Stimulated activated effector memory CD8-positive, alpha-beta T cell treated with anti-CD3 and anti-CD28 coated beads, Interleukin-12 subunit alpha, Interleukin-12 subunit beta, amount 100 ng/mL, for 72 hours (primary cell): ENCODE measurements around the gene ERG.

Experiments
- ATAC-seq: fragments of 150-1000 bp; cut with Tn5 transposase; 2 replicates; pipeline ENCODE4 v1.10.0; 2021
- DNase-seq, 2 donors: peaks; one replicate each; pipeline ENCODE4 v3.0.0; 2021 to 2022; ENCODE audit warnings: low spot score in 2 of 2
- H3K27ac Mint-ChIP-seq: one replicate; pipeline ENCODE4 v1.8.0; 2022; ENCODE audit warnings: mild to moderate bottlenecking, mixed read lengths
- H3K36me3 Mint-ChIP-seq: one replicate; pipeline ENCODE4 v1.8.0; 2022; ENCODE audit warnings: mild to moderate bottlenecking, mixed read lengths
- H3K4me1 Mint-ChIP-seq: one replicate; pipeline ENCODE4 v1.8.0; 2022; ENCODE audit warnings: mixed read lengths
- H3K4me3 Mint-ChIP-seq: one replicate; pipeline ENCODE4 v1.8.0; 2022; ENCODE audit warnings: mild to moderate bottlenecking, mixed read lengths
- H3K9me3 Mint-ChIP-seq: one replicate; pipeline ENCODE4 v1.8.0; 2022; ENCODE audit warnings: mixed read lengths

ERG gene

DNA sequence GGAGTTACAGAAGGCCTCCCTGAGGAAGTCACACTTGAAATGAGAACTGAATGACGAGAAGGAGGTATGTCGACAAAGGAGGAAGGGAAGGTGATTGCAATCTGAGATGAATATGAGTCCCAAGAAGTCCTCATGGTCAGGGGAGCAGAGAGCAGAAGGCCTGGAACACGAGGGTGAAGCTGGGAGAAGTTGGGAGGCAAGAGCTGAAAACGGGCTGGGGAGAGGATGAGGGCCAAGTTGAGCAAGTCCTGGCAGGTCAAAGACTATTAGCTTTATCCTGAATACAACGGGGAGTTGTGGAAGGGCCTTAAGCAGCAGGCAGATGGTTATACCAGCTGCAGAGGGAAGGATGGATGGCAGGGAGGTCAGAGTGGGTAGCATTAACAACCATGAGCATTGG is 152.0 kb downstream of the ERG start:
- DNase-seq, result no peak
- no peaks in the 10 kb centered on the region for H3K4me1 Mint-ChIP-seq
- no peak overlapping the region for H3K4me3 Mint-ChIP-seq
- no peaks in the 10 kb centered on the region for H3K36me3 Mint-ChIP-seq
- no peak overlapping the region for H3K27ac Mint-ChIP-seq
- H3K9me3 Mint-ChIP-seq, result no peaks in the 10 kb centered on the region
- ATAC-seq, result no peak

GRCh38 chr21:38343691-38344090 is 154.6 kb downstream of the ERG start:
- ATAC-seq (no peak), DNase-seq (no peak)
- Mint-ChIP-seq H3K4me1 (no peaks in the 10 kb centered on the region), H3K9me3 (no peaks in the 10 kb centered on the region), H3K4me3 (no peak overlapping the region), H3K36me3 (no peaks in the 10 kb centered on the region), H3K27ac (no peak overlapping the region)

- Mint-ChIP-seq H3K36me3 (no peaks in the 10 kb centered on the region), H3K4me3 (no peak overlapping the region), H3K4me1 (no peaks in the 10 kb centered on the region), H3K9me3 (no peaks in the 10 kb centered on the region), H3K27ac (no peak overlapping the region)
- DNase-seq (no peak), ATAC-seq (no peak)
These were observed 155.5 kb downstream of the ERG start for GRCh38 chr21:38342739-38343138.

DNA sequence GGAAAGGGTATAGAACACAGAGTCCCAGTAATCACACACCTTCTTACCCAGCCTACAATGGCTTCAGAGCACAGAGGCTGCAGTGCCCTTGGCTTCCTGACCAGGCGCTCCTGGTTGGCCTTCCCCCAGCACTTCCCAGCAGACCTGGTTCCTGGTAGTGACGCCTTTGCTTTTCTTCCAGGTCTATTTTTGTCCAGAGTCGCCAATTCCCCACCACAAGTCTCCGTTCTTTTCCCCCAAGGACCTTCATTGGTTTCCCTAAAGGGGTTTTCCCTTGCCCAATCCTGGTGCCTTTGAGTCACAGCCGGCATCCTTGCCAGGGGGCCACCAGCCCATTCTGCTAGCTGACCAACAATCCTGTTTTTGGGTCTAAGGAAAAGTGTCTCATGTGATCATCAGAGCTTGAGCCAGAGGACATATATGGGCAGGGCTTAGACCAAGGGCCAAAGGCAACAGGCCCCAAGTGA is 156.7 kb downstream of the ERG start:
- Mint-ChIP-seq H3K27ac (no peak overlapping the region), H3K4me1 (no peaks in the 10 kb centered on the region), H3K36me3 (no peaks in the 10 kb centered on the region), H3K4me3 (no peak overlapping the region), H3K9me3 (no peaks in the 10 kb centered on the region)
- ATAC-seq (no peak), DNase-seq (no peak)

DNA sequence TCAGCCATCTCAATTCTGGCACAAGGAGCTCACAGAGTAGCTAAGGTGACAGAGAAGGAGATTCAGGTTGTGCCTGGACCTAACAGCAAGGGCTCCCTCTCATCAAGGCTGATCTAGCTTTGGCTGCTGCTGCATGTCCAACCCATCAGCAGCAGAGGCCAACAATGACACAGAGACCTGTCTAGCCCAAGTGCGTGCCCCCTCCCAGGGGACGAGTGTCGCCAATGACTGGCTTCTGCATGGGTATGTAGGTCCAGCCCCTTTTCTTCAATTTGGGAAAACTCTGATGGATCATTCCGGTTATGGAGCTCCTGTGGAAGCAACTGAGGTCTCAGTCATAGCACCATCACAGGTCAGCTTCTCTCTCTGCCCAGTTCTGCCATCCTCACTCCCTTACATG is 158.1 kb downstream of the ERG start:
- Mint-ChIP-seq H3K27ac (no peak overlapping the region), H3K4me1 (no peaks in the 10 kb centered on the region), H3K9me3 (no peaks in the 10 kb centered on the region), H3K36me3 (no peaks in the 10 kb centered on the region), H3K4me3 (no peak overlapping the region)
- DNase-seq, result no peak
- no peak for ATAC-seq

DNA sequence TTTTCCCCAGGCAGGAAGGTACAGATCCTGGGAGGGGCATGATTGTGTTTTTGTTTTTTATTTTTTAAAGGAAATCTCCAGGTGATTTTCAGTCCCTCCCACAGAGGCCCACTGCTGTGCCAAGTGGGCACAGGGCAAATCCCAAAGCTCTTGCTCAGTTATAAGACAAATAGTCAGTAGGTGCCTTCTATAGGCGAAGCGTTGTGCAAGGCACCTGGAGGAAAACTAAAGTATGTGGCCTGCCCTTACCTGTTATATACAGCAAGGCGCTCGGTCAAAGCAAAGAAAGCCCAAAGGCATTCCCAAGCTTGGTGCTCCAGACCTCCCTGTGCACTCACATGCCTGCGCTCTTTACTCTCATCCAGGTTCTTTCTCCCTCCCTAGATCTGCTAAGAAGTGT is 160.5 kb downstream of the ERG start:
- H3K4me3 Mint-ChIP-seq, result no peak overlapping the region
- H3K4me1 Mint-ChIP-seq, result no peaks in the 10 kb centered on the region
- H3K27ac Mint-ChIP-seq, result no peak overlapping the region
- H3K9me3 Mint-ChIP-seq, result no peaks in the 10 kb centered on the region
- no peaks in the 10 kb centered on the region for H3K36me3 Mint-ChIP-seq
- DNase-seq (no peak), ATAC-seq (no peak)

DNA sequence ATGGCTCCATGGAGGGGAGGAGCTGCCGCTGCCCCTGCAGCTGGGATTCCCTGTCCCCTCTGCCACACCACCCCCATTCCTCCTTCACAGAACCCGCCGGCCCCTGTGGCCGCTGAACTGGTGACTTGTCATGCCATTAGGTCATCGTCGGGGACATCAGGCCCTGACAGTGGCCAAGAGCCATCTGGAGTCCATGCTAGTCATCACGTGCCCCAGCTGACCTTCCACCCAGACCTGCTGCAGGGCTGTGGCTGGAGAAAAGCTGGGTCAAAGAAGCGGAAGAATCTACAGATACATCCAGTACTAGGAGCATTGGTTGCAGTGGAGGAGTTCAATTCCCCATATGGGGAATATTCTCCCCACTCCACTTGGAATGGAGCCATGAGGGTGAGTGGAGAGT is 163.4 kb downstream of the ERG start:
- H3K4me3 Mint-ChIP-seq, result no peak overlapping the region
- H3K27ac Mint-ChIP-seq, result no peak overlapping the region
- H3K9me3 Mint-ChIP-seq, result no peaks in the 10 kb centered on the region
- DNase-seq, result no peak
- no peak for ATAC-seq
- no peaks in the 10 kb centered on the region for H3K4me1 Mint-ChIP-seq
- H3K36me3 Mint-ChIP-seq, result no peaks in the 10 kb centered on the region

DNA sequence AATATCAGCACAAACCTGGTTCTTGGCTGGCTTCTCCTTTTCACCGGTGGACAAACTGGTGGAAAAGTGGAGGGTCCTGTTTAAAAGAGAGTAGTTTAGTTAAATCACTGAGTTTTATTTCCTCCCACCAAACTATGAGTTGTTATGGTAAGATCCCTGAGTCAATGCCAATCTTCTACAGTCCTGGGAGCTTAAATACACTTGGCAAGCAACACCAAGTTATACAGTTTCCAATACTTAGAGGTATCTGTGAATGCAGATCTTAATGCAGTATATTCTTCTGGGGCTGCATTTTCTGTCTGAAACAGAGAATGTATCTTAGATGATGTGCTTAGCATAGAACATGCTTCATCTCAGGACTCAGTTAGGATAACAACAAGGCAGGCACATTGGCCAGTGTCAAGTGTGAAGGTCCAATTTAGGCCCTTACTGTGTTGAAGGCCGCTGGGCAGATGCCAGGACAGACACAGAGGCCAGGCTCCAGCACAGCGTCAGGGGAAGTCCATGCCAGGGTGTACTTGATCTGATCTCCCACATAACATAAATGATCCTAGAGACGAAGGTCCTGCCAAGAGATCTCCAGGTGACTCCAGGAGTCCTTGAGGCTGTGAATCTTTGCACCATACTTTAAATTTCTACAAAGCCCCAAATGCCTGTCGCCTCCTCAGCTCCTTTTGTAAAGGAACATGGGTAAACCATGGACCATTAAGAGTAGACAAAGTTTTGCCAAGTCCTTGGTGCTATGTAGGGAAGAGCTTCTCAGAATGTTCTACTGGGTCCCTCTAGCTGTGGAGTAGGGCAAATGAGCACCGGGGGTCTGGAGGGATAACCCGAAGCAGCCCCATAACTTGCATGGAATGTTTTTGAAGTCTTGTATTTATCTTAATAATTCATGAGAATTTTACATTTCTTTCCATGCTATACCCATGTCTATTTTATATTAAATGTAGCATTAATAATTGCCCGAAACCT is 164.7 kb downstream of the ERG start:
- Mint-ChIP-seq H3K27ac (no peak overlapping the region), H3K4me3 (no peak overlapping the region), H3K9me3 (no peaks in the 10 kb centered on the region), H3K36me3 (no peaks in the 10 kb centered on the region), H3K4me1 (no peaks in the 10 kb centered on the region)
- DNase-seq (no peak), ATAC-seq (no peak)

DNA sequence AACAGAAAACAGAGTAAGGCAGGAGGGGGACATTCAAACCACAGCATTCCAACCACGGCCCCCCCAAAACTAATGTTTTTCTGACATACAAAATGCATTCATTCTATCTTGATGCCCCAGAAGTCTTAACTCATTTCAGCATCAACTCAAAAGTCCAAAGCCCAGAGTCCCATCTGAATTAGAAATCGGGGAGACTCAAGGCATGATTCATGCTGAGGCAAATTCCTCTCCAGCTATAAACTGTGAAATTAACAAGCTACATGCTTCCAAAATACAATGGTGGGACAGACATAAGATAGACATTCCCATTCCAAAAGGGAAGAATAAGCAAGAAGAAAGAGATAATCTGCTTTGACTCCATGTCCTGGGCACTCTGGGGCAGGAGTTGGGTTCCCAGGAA is 167.6 kb downstream of the ERG start:
- Mint-ChIP-seq H3K4me3 (no peak overlapping the region), H3K9me3 (no peaks in the 10 kb centered on the region), H3K4me1 (no peaks in the 10 kb centered on the region), H3K27ac (no peak overlapping the region), H3K36me3 (no peaks in the 10 kb centered on the region)
- ATAC-seq (no peak), DNase-seq (no peak)
